AG04449 (cell line): ENCODE data around the gene TBX3.
A peak's percentile ranks its signal among the peaks of the same experiment; 100 is the strongest.

Experiments
- CTCF ChIA-PET: fragments of 350-600 bp; formaldehyde crosslinking; extraction: SDS; loops from one replicate; lab custom pipeline; 2021; ENCODE audit warnings: antibody characterized with exemption; lab: Yijun Ruan, JAX
- POLR2A ChIA-PET: fragments of 400-600, 350-600 bp; formaldehyde crosslinking; extraction: SDS; loops from one replicate; lab custom pipeline; 2020; ENCODE audit warnings: antibody characterized with exemption, inconsistent platforms; lab: Yijun Ruan, JAX
- DNase-seq: peaks from one replicate; pipeline ENCODE4 v3.0.0-alpha.2; 2010; ENCODE audit warnings: low read depth, low spot score
- H3K4me3 ChIP-seq: 2 replicates; pipeline ENCODE4 v1.5.1; 2011; ENCODE audit warnings: low read depth, mild to moderate bottlenecking, control low read depth, low read length
- TF ChIP-seq, protein P1 (sequence below): IDR thresholded peaks from one replicate; pipeline ENCODE4 v1.5.1; 2011; ENCODE audit warnings: mild to moderate bottlenecking, moderate library complexity, low read length, control low read depth, inconsistent platforms; ENCODE audit not compliant: insufficient read depth; ENCODE audit errors: missing control alignments

TBX3 gene

DNA sequence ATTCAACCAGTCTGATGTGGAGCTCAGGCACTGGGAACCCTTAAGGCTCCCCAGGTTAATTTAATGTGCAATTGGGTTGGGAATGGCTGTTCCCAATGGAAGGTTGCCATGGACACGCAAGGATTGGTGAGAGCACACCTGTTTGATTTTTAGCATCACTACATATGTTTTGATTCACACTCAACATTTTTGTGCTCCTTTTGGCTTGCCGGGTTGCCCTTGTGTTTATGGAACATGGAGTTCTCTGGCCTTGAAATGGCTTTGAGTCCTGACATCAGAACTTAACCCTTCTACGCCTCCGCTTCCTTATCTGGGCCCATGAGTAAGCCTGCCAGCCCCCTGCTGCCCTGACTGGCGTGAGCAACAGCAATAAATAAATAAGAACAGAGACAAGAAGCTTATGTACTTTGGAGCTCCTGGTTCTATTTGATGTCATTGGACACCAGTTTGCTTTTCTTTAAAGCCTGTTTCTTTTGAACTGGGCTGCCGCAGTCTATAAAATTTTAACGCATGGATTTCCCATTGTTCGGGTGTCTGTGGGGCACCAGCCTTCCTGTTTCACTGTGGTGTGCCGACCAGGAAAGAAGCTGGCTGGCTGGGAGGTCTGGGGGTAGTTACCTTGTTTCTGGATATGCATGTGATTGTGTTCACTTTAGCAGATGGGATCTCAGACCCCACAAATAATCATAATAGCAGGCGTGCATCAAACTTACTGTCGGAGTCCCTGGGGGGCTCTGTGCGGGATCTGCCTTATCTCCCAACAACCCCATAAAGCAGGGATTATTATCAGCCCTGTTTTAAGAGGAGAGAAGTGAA, 27.8 kb downstream of the TBX3 start:
- TF ChIP-seq, protein P1, sequence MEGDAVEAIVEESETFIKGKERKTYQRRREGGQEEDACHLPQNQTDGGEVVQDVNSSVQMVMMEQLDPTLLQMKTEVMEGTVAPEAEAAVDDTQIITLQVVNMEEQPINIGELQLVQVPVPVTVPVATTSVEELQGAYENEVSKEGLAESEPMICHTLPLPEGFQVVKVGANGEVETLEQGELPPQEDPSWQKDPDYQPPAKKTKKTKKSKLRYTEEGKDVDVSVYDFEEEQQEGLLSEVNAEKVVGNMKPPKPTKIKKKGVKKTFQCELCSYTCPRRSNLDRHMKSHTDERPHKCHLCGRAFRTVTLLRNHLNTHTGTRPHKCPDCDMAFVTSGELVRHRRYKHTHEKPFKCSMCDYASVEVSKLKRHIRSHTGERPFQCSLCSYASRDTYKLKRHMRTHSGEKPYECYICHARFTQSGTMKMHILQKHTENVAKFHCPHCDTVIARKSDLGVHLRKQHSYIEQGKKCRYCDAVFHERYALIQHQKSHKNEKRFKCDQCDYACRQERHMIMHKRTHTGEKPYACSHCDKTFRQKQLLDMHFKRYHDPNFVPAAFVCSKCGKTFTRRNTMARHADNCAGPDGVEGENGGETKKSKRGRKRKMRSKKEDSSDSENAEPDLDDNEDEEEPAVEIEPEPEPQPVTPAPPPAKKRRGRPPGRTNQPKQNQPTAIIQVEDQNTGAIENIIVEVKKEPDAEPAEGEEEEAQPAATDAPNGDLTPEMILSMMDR: no peak
- no peak for DNase-seq
- POLR2A ChIA-PET: no interaction called here
- no peak overlapping the region for H3K4me3 ChIP-seq
- CTCF ChIA-PET: interaction anchor here (0.8 to 4.0 kb wide), 4 partner anchors 17 to 1262 kb away, joined by 3 to 17 read pairs (median 5); no protein-coding TSS in a partner anchor

DNA sequence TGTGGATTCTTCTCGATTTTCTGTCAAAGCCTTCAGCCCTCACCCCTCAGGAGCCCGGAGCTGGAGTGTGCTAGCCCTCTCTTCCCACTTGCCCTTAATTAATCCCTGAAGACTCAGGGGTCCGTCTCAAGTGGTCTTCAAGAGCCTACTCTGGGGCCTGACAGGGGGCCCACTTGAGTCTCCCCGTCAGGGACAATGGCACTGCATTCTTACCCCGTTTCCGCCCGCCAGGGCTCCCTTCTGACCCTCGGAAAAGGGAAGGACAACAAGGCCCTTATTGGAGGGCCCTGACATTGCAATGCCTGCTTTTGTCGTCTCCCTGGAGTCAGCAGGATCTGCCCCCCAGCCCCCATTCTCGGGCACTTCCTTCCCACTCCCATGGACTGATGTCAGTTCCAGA, 34.4 kb downstream of the TBX3 start:
- CTCF ChIA-PET: no interaction called here
- no peak for DNase-seq
- no peak overlapping the region for H3K4me3 ChIP-seq
- TF ChIP-seq, protein P1: no peak
- POLR2A ChIA-PET: no interaction called here

DNA sequence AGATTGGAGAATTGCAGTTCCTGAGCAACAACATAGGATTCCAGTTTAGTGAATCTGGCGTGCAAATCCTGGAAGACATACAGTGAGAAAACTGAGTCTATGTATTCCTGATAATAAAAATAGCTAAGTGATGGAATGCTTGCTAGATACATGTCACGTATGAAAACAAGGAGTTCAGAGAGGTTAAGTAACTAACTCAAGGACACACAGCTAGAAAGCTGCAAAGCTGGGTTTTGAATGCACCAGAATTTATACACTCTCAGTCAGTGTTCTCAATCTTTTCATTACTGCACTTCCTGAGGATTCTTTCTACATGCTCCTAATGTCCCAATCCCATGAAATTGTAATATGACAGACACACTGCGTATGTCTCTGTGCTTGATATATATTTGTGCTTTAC, 35.3 kb downstream of the TBX3 start:
- POLR2A ChIA-PET: no interaction called here
- H3K4me3 ChIP-seq: no peak overlapping the region
- CTCF ChIA-PET: interaction anchor here (1.0 to 1.1 kb wide), 2 partner anchors 14 to 1269 kb away, joined by 4 read pairs; no protein-coding TSS in a partner anchor
- no peak for DNase-seq
- TF ChIP-seq, protein P1: no peak

DNA sequence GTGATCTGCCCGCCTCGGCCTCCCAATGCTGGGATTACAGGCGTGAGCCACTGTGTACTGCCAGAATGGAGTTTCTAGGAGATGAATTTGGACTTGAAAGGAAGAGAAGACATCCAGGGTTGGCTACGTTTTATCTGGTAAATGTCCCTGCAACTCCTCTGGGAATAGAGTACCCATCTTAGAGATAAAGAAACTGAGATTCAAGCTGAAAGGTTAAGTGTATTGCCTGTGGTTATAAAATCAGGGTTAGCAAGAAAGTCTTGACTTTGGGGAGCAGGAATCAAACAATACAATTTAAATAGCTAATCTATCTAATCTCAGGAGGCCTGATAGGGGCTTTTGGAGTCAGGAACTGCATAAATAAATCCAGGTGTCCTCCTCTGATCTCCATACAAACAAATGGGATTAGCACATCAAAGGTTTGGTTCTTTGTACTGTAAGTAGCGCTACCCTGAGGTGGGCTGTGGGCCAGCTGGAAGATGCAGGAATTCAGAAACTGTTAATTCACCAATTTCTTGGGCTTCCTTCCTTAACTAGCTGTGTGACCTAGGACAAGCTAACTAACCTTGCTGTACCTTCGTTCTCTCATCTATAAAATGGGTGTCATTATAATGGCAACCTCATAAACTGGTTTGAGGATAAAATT, 45.1 kb downstream of the TBX3 start:
- POLR2A ChIA-PET: no interaction called here
- TF ChIP-seq, protein P1: no peak
- no peak for DNase-seq
- CTCF ChIA-PET: interaction anchor here (1.7 to 4.7 kb wide), 4 partner anchors 15 to 1279 kb away, joined by 5 to 60 read pairs (median 33); no protein-coding TSS in a partner anchor
- no peak overlapping the region for H3K4me3 ChIP-seq

DNA sequence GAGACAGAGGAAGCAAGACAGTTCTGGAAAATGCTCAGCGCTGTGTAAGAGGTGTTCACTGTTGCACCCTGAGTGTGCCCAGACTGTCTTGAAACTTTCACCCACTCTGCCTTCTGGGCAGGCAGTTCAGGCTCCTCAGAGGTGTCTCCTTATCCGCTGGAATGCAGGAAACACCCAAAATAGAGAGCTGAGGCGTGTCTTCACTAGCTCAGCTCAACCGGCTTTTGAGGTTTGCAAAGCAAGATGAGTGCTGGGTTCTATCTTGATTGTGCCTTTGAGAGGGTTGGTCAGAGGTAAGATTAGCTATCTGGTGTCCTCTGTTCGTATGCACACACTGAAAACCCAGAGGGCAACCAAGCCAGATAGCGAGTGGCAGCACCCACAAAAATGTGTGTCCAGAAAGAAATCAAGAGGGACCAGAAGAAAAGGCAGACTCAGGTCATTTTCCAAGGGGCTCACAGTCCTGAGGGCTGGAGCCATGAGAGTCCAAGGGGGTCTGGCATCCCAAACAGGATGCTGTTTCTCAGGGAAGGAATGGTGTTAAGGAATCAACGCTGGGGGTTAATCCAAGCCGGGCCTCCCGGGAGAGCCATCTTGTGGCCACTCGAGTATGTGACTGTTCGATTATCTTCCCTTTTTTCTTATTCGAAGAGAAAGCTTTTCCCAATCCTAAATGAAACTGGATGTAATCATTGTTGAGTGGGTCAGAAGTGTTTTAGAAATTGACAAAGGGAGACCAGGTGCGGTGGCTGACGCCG, 47.1 kb downstream of the TBX3 start:
- no peak for DNase-seq
- POLR2A ChIA-PET: no interaction called here
- CTCF ChIA-PET: interaction anchor here (0.7 to 4.7 kb wide), 10 partner anchors 13 to 1122 kb away, joined by 3 to 60 read pairs (median 4); partner anchors contain the start of gene RBM19
- TF ChIP-seq, protein P1: peak; percentile 39
- no peak overlapping the region for H3K4me3 ChIP-seq

DNA sequence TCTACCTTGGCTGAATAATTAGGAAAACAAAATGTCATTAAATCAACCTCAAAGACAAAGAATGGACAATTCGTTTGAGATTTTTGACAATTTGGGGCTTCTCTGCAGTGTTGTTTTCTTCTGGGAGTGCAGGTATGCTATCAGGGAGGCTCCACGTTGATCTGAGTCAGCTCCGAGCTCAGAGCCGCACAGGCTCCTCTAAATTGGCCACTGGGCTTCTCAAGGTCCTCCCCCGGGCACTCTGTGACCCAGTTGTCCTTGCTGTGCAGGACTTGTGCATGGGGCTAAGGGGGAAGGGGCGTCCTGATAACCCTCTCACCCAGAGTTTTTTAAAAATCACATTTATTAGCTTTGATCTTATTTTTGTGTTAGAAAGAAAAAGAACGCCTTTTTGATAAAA, 52.7 kb downstream of the TBX3 start:
- ChIA-PET CTCF (interaction anchor here (1.8 kb wide), 1 partner anchor 1286 kb away, joined by 7 read pairs; no protein-coding TSS in a partner anchor), POLR2A (no interaction called here)
- TF ChIP-seq, protein P1: no peak
- DNase-seq: no peak
- H3K4me3 ChIP-seq: no peak overlapping the region
